Heart left ventricle (tissue), 13 donors: ENCODE measurements around the gene SERPINE1.

Experiments used
- CTCF ChIP-seq, 12 donors: fragments of 200-600 bp; sonication (generic) in 4 of 12; IDR thresholded peaks; one replicate each; pipeline versions ENCODE4 v1.5.0 to v1.8.0; 2018 to 2022; ENCODE audit warnings: antibody characterized with exemption in 12 of 12, mild to moderate bottlenecking in 5 of 12
- POLR2A ChIP-seq, 2 donors: fragments of 450-650 bp; IDR thresholded peaks; one replicate each; pipeline ENCODE4 v1.6.1; 2017; ENCODE audit warnings: antibody characterized with exemption in 2 of 2, mild to moderate bottlenecking in 2 of 2, moderate library complexity in 2 of 2
- donor health status: ischemic (EF 13 %, LVEDD 7.1; RV severe dilation, severe dysfunction).
- donor health status: DM: no; HTN: yes; CAD: no.
- donor health status: DM: no; HTN: no; CAD: no.
- donor health status: ischemic (EF 25% LVEDD 6.9; RV normal size, moderate dysfunction).
- donor health status: ischemic (EF 25% LVEDD 5.7; RV mildly dilated, moderate dysfunction).
- donor health status: ischemic (EF 35%, LVEDD 5.7; RV mildly dilated, moderate dysfunction).
- donor health status: nonischemic (EF 11% LVEDD 7.7; RV severe dilation, severe dysfunction).
- donor health status: DM: yes; HTN: yes; CAD: no.
- donor health status: PGD.
- donor health status: ischemic (EF 29% LVEDD 5.4; RV normal size, mild dysfunction).
- donor health status: nonischemic (EF 23%, LVEDD 6.1; RV moderate dilation, normal function).

GRCh38 chr7:101137651-101138212 lies 10.8 kb downstream of the SERPINE1 start:
- TF ChIP-seq CTCF (IDR thresholded peaks at IDR 0.05) (no peak), POLR2A (IDR thresholded peaks at IDR 0.05) (no peak)
